ENCODE results near the gene THSD7A.
A peak's percentile ranks its signal among the peaks of the same experiment; 100 is the strongest.

THSD7A gene

GRCh38 chr7:11831736-11832495, at the start of gene THSD7A:
TSS of gene THSD7A (minus strand) at chr7:11832198. CDS start at chr7:11831946, 252 bp downstream.
- DNase-seq, result peak; percentile 3

GRCh38 chr7:11881680-11882079, 49.7 kb upstream of the THSD7A start:
- DNase-seq, result no peak

- no peak for DNase-seq
These were observed 43.6 kb upstream of the THSD7A start for GRCh38 chr7:11875635-11876034.

GRCh38 chr7:11865671-11866070, 33.7 kb upstream of the THSD7A start:
- DNase-seq, result no peak

GRCh38 chr7:11858622-11859302, 26.8 kb upstream of the THSD7A start:
- no peak for DNase-seq

GRCh38 chr7:11858026-11858425, 26.0 kb upstream of the THSD7A start:
- DNase-seq, result no peak

GRCh38 chr7:11848251-11848650, 16.3 kb upstream of the THSD7A start:
- no peak for DNase-seq

- DNase-seq, result no peak
These were observed 15.3 kb upstream of the THSD7A start for GRCh38 chr7:11847336-11847735.

GRCh38 chr7:11846361-11846955, 14.5 kb upstream of the THSD7A start:
- no peak for DNase-seq

GRCh38 chr7:11843113-11843765, 11.2 kb upstream of the THSD7A start:
- DNase-seq, result no peak

GRCh38 chr7:11841657-11842056, 9.7 kb upstream of the THSD7A start:
- no peak for DNase-seq

- DNase-seq, result no peak
These were observed 3.3 kb upstream of the THSD7A start for GRCh38 chr7:11835260-11835659.

GRCh38 chr7:11833431-11833830, 1.4 kb upstream of the THSD7A start:
- DNase-seq, result no peak

GRCh38 chr7:11831156-11831735, 752 bp downstream of the THSD7A start:
- DNase-seq, result no peak

- DNase-seq, result no peak
These were observed 1.3 kb downstream of the THSD7A start for GRCh38 chr7:11830582-11831155.

GRCh38 chr7:11829954-11830353, 2.0 kb downstream of the THSD7A start:
- DNase-seq, result no peak

- no peak for DNase-seq
These were observed 12.1 kb downstream of the THSD7A start for GRCh38 chr7:11819947-11820346.

- DNase-seq, result no peak
These were observed 12.7 kb downstream of the THSD7A start for GRCh38 chr7:11819271-11819670.

GRCh38 chr7:11818281-11818680, 13.7 kb downstream of the THSD7A start:
- DNase-seq, result no peak

- no peak for DNase-seq
These were observed 14.8 kb downstream of the THSD7A start for GRCh38 chr7:11817111-11817740.

GRCh38 chr7:11811709-11812108, 20.3 kb downstream of the THSD7A start:
- DNase-seq, result no peak

GRCh38 chr7:11810043-11810625, 21.9 kb downstream of the THSD7A start:
- DNase-seq, result no peak
